GM19239 (cell line): Measurements from ENCODE around the gene RB1.
A peak's percentile ranks its signal among the peaks of the same experiment; 100 is the strongest.

Source experiments
- DNase-seq: peaks from one replicate; pipeline ENCODE4 v3.0.0; 2011; ENCODE audit warnings: low spot score; ENCODE audit not compliant: insufficient read length
- FAIRE-seq: peaks from 2 replicates; lab custom pipeline; 2011; peaks lifted over from hg19 to GRCh38; lab: Jason Lieb, UNC

Gene RB1

DNA sequence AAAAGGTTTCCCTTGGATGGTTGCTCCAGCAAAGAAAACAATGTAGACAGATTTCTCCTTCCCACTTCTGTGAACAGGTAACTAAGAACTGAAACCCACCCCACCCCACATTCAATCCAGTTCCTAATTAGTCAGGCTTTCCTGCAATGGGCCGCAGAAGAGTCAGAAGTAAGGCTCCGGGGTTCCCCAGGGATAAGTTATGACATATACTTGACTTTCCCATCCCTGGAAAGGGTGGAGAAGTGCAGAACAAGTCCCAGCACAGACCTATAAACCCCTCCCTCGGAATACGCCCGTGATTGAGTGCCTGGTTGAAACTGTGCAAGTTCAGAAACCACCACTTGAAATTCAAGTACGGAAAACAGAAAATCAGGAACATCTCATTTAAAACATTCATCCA is 204.5 kb downstream of the RB1 start:
- FAIRE-seq: no peak

DNA sequence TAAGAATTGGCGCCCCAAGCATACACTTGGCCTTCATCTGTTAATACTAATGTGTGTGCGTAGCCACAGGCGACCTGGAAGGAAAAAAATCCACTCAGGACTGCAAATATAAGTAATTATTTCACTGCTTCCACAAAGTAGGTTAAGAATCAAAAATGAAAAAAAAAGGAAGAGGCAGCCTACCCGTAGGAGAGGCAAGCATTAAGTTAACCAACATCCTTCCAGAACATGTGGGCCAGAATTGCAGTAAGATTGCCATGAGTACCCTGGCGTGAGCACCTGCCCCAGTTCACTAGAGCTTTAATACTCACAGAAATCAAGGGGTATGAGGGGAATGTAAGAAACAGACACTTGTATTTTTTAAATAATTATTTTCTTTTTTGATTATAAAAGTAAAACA is 207.1 kb downstream of the RB1 start:
- DNase-seq (no peak), FAIRE-seq (peak; percentile 77)

More for the DNA sequence above, 204.5 kb downstream of the RB1 start:
- no peak for DNase-seq

DNA sequence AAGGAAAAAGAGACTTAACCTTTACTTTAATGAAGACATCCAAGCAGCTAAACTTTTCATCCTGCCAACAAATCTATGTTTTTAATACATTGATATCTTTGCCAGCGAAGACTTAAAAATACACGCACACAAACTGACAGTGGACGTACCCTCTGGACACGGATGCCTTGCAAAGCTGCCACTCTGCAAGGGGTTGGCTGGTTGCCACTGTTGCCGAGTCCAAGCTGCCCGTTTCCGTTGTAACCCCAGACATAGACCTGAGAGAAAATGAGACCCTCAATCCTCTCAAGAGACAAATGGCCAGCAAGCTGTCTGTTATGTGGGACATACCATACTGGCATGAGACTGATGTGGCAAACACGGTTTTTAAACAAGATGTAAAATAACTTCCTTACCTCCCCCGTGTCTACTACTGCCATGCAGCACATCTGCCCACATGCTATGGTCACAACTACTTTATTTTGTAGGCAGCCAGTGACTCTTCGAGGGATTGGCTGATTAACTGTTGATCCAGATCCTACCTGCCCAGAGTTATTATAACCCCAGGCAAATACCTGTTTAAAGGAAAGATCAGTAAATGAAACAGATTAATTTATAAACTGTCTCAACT is 208.2 kb downstream of the RB1 start:
- no peak for DNase-seq
- peak; percentile 14 for FAIRE-seq

DNA sequence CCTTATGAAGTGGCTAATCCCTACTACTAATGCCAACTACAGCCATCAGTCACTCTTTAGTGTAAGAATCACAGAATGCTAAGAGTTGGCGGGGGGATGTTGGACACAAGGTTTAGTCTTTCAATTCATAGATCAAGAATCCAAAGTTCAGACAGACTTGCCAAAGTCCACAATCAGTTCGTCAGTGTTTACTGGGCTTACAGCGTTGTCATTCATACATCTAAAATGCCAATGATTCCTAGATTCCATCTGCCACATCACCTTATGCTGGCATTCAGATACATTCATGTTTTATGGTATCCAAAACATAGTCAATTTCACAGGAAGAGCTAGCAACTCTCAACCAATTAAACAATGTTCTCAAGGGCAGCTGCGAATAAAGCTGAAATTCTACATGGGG is 211.2 kb downstream of the RB1 start:
- no peak for FAIRE-seq

DNA sequence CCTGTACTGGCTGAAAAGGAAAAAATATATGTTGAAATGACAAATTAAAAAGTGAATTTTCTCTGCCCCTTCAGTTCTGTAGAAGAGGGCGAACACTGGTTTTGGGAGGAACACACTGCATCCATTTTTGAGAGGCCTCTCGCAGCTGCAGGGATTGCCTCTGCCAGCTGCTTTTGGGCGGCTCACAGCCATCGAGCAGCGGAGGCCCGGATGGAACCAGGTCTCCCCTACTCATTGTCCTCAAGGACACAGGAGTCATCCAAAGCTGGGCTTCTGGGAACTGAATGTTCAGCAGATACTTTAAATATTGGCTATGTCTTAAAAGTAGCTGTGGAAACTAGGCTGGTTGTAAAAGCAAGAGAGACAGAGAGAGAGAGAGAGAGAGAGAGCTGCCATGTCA is 212.2 kb downstream of the RB1 start:
- DNase-seq (no peak), FAIRE-seq (no peak)

More for the DNA sequence above, 211.2 kb downstream of the RB1 start:
- no peak for DNase-seq

DNA sequence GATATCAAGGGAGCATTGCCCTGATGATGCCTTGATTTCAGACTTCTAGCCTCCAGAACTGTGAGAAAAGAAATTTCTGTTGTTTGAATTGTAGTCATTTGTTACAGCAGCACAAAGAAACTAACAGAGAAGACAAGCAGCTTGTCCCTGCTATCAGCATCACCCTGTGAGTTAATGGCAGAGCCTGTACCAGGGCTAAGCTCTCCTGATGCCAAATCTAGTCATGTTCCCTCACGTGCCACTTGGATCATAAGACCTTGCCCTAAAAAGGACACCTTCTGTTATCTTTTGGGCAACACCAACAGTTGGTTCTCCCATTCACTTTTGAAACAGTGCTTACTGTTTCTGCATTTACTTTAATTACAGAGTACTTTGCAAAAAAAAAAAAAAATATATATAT is 214.5 kb downstream of the RB1 start:
- DNase-seq (no peak), FAIRE-seq (no peak)

DNA sequence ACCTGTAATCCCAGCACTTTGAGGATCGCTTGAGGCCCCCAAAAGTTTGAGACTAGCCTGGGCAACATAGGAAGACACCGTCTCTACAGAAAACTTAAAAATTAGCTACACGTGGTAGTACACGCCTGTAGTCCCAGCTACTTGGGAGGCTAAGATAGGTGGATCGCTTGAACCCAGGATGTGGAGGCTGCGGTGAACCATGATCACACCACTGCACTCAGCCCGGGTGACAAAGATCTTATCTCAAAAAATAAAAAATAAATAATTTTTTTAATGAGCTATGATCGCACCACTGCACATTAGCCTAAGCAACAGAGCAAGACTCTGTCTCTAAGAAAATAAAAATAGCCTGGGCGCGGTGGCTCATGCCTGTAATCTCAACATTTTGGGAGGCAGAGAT is 222.7 kb downstream of the RB1 start:
- FAIRE-seq (peak; percentile 14), DNase-seq (no peak)

DNA sequence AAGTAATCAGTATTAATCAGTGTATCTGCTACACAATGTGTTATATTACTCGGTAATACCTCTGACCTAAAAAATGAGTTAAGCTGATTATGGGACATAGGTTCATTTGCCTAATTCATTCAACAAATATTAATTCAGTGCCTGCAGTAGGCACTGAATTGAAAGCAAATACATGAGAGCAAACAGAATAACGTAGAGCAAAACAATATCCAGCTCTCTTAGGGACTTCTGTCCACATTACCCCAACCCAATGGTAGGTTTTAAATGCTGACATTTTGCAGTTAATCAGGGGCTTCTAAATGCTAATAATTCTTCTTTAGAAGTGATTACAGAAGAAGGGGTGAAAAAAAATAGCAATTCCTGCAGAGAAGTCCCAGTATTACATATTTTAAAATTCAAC is 224.4 kb downstream of the RB1 start:
- peak; percentile 85 for FAIRE-seq

DNA sequence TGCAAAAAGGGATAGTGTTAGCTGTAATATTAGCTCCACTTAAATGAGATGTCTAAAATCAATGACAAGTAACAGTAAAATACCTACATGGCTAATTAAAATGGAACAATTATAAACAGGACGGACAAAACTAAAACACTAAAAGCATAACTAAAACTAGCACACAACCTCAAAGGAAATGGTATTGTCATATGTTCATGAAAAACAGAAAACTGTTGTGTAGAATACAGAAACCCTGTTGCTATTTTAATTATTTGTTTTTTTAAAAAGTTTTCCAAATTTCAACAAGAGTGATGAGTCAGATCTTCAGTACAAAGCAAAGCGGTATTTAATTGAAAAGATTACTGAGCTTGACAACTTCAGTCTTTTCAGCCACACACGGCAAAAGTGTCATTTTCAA is 225.2 kb downstream of the RB1 start:
- DNase-seq (no peak), FAIRE-seq (no peak)

More for the DNA sequence above, 224.4 kb downstream of the RB1 start:
- no peak for DNase-seq

DNA sequence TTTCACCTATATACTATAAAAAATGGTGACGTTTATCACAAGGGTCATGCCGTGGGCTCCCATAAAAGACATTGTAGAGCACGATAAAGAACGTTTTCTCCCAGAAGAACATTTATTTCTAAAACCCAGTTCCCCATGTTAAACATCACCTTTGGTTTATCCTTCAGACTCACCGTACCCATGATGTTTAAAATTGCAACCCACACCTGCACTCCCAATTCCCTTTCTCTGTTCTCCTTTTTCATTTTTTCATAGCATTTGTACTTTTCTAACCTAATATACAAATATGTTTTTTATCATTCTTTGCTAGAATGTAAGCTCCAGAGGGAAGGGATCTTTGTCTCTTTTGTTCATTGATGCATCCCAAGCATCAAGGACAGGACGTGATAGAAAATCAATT is 227.3 kb downstream of the RB1 start:
- DNase-seq: no peak
- FAIRE-seq: no peak
